Measurements from ENCODE around the gene MARCHF7. TPM values are rescaled to one million over a fixed set of nuclear protein-coding genes. Genes with fewer than 3 reads are reported as not detected.
"Not testable (repeated sequence)": the region's sequence is repeated elsewhere in the genome, so short reads cannot be mapped to it uniquely, and the experiment has no call there.

The MARCHF7 gene
- polyA plus RNA-seq, 3 donors, result 133 to 148 (median 143) TPM

DNA sequence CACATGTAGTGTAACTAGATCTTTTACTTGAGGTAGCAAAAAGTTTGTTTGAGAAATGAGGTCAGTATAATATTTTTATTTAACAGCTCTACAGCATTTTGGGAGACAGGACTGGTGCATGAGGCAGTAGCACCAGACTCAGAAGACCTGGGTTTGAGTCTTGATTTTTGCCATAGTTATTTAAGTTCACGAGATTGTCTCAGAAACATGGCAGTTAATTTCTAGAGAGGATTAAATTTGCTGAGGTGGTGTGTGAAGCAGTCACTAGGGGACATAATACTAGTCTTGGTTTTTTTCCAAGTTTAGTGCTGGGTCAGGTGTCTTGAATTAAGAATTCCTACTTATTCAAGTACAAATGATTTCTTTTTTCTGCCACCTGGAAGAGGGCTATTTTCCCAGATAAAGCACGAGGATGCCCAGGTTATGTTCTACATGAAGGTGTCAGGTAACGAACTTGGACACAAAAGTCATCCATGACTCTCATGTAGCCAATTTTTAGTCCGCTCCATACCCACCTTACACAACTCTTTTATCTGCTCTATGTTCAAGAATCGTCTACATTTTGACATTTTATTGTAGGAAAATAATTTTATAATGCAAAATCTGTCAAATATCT lies 1.4 kb downstream of the MARCHF7 start:
- no peak for DNase-seq

DNA sequence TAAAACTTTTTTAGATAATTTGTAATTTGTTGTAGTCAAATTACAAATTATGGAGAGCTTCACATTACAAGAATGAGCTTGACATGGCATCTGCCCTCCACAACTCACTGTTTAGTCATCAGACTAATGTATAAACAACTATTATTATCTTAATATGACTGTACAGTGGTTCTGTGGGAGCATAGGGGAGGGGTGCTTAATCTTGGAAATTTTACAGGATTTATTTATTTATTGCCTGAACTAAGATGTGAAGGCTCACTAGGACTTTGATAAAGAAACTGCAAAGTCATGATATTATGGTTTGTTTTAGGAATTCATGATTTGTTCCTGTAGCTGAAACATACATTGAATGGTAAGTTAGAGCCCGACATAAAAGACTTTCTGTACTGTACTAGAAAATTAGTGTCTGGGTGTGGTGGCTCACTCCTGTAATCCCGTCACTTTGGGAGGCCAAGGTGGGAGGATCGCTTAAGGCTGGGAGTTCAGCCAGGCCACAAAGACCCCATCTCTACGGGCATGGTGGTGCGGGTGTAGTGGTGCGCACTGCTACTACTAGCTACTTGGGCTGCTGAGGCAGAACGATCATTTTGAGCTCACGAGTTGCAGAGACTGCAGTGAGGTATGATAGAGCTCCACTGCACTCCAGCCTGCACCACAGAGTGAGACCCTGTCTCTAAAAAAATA lies 2.1 kb downstream of the MARCHF7 start:
- DNase-seq, result no peak

DNA sequence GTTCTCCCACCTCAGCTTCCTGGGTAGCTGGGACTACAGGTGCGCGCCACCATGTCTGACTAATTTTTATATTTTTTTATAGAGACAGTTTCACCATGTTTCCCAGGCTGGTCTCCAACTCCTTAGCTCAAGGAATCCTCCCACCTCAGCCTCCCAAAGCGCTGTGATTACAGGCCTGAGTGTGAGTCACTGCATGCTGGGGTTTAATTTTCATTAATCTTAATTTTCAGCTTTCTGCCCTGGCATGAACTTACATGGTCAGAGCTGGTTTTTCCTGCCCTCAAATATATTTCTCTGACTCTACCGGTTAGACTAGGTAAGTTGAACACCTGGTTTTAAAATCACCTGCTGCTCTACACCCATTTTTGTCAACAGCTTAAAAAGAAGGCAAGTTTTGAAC lies 3.1 kb downstream of the MARCHF7 start:
- DNase-seq, result no peak

DNA sequence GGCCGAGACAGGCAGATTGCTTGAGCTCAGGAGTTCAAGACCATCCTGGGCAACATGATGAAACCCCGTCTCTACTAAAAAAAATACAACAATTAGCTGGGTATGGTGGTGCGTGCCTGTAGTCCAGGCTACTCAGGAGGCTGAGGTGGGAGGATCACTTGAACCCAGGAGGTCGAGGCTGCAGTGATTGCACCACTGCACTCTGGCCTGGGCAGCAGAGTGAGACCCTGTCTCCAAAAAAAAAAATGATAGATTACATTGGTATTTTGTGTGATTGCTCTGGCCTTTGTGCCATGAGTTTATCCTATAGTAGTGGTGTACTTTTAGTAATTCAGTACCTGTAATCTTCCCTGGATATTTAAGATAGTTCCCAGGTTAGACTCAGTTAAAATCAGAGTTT lies 4.1 kb downstream of the MARCHF7 start:
- not testable (repeated sequence) for DNase-seq

DNA sequence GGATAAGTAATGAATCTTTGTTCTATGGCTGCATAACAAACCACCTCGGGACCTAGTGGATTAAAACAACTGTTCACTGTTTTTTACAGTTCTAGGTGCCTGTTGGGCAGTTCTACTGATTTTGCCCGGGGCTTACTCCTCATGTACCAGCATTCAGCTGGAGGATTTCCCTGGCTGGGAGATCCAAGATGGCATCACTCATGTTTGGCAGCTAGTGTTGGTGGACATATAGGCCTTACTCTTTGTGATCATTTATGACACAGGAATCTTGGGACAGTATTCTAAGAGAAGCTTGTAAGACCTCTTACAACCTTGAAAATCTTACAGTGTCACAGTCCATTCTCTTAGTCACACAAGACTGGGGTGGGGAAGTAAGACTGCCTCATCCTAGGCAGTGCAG lies 4.6 kb downstream of the MARCHF7 start:
- no peak for DNase-seq

DNA sequence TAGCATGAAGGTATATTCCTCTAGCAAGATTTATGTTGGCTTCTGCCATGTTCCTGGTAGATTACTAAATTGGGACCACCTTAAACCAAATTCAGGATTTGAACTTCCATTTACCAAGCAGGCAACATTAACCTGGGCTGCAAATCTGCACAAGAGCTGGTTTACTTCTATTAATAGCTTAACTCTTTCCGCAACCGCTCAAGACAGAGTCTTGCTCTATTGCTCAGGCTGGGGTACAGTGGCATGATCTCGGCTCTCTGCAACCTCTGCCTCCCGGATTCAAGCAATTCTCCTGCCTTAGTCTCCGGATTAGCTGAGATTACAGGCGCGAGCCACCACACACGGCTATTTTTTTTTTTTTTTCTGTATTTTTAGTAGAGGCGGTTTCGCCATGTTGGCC lies 8.4 kb downstream of the MARCHF7 start:
- no peak for DNase-seq

DNA sequence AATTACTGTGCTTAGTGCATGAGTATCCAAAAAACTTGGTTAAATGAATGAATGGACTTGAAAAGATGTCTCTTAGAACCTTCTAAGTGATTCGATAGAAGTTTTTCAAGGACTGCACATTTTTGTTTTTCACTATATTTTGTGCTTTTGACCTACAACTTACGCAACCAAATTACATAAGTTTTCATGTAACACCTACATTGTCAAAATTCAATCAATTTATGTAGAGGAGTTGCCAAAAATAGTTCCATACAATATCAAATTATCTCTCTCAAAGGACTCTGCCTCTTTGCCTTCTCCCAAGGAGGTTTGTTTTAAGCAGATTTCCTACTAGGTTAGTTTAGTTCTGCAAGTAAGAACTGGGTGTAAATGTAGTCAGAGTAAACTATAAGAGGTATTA lies 10.3 kb downstream of the MARCHF7 start:
- no peak for DNase-seq

DNA sequence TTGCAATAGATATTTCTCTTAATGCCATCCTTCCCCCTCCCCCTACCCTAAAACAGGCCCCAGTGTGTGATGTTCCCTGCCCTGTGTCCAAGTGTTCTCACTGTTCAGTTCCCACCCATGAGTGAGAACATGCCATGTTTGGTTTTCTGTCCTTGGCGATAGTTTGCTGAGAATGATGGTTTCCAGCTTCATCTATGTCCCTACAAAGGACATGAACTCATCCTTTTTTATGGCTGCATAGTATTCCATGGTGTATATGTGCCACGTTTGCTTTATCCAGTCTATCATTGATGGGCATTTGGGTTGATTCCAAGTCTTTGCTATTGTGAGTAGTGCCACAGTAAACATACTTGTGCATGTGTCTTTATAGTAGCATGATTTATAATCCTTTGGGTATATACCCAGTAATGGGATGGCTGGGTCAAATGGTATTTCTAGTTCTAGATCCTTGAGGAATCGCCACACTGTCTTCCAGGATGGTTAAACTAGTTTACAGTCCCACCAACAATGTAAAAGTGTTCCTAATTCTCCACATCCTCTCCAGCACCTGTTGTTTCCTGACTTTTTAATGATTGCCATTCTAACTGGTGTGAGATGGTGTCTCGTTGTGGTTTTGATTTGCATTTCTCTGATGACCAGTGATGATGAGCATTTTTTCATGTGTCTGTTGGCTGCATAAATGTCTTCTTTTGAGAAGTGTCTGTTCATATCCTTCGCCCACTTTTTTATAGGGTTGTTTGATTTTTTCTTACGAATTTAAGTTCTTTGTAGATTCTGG lies 12.7 kb downstream of the MARCHF7 start:
- DNase-seq, result not testable (repeated sequence)

DNA sequence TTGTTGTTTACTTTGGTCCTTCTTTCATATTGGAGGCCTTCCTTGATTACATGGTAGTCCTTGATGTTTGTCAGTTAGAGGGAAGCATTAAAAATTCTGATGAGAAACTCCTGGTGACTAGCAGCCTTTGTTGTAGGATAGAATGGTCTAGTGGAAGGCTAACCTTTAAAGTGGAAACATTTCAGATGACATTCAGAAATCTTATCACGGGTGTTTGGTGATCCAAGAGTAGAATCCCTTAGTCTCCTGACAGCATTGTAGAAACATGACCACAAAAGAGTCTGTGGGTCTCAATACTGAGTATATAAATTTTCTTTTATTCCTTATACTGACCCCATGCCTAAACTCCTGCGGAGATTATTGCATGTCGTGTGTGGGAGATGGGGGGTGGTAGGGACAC lies 13.4 kb downstream of the MARCHF7 start:
- DNase-seq, result no peak

DNA sequence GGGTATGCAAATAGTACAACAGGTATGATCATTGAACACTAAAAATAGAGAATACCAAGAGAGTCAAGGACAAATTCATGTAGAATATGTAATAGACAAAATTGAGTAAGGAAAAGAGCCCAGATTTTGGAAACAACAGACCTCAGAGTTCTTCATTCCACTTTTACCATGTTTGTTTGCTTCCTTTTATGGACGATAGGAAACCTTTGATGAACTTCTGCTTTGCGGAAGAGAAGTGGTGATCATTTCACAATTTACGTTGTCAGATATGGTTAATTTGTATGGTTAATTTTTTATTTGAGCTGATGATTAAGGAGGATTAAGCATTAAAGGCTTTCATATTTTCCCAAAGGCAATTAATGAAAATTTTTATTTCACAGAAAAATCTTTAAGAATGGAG lies 16.3 kb downstream of the MARCHF7 start:
- DNase-seq, result no peak

DNA sequence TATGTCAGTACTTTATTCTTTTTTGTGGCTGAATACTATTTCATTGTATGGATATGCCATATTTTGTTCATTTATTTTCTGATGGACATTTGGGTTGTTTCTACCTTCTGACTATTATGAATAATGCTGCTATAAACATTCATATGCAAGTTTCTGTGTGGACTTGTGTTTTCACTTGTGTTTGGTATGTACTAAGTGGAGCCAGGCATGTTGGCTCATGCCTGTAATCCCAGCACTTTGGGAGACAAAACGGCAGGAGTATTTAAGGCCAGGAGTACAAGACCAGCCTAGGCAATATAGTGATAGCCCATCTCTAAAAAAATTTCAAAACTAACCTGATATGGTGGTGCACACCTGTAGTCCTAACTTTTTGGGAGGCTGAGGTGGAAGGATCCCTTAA lies 23.3 kb downstream of the MARCHF7 start:
- no peak for DNase-seq

DNA sequence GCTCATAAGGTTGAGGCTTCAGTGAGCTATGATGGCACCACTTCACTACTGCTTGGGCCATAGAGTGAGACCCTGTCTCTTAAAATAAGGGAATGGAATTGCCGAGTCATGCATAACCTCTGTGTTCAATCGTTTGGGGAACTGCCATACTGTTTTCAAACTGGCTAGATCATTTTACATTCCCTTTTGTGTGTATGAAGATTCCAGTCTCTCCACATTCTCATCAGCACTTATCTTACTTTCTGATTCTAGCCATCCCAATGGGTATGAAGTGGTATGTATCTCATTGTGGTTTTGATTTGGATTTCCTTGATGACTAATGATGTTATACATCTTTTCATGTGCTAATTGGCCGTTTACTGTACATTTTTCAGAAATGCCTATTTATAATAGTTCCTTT lies 23.7 kb downstream of the MARCHF7 start:
- DNase-seq, result no peak

DNA sequence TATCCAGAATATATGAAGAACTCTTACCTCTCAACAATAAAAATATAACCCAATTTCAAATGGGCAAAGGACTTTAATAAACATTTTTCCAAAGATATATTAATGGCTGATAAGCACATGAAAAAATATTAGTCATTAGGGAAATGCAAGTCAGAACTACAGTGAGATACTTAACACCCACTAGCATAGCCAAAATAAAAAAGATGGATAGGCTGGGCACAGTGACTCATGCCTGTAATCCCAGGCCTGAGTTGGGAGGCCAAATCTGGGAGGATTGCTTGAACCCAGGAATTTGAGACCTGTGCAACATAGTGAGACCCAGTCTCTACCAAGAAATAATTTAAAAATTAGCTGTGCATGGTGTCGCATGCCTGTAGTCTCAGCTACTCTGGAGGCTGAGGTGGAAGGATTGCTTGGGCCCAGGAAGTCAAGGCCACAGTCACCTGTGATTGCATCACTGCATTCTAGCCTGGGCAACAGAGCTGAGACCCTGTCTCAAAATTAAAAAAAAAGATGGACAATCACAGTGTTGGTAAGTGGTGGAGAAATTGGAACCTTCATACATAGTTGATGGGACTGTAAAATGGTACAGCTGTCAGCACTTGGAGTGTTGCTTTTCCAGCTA lies 25.1 kb downstream of the MARCHF7 start:
- DNase-seq, result no peak

DNA sequence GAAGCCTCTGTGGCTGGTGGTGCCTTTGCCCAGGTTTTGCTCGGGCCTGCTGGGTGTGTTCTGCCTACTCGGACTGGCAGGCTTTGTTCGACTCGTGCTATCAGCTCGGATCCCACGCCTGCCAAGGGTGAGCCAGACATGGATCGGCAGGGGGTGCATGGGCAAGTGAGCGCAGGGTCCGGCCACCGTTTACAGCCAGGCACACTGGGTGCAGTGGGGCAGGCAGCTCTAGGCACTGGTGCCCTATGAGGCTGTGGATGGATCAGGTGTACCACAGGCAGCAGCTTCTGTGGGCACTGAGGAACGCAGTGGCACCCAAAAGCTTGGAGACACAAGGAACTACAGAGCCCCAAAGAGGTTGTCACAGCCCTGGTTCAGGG lies 25.6 kb downstream of the MARCHF7 start:
- no peak for DNase-seq

DNA sequence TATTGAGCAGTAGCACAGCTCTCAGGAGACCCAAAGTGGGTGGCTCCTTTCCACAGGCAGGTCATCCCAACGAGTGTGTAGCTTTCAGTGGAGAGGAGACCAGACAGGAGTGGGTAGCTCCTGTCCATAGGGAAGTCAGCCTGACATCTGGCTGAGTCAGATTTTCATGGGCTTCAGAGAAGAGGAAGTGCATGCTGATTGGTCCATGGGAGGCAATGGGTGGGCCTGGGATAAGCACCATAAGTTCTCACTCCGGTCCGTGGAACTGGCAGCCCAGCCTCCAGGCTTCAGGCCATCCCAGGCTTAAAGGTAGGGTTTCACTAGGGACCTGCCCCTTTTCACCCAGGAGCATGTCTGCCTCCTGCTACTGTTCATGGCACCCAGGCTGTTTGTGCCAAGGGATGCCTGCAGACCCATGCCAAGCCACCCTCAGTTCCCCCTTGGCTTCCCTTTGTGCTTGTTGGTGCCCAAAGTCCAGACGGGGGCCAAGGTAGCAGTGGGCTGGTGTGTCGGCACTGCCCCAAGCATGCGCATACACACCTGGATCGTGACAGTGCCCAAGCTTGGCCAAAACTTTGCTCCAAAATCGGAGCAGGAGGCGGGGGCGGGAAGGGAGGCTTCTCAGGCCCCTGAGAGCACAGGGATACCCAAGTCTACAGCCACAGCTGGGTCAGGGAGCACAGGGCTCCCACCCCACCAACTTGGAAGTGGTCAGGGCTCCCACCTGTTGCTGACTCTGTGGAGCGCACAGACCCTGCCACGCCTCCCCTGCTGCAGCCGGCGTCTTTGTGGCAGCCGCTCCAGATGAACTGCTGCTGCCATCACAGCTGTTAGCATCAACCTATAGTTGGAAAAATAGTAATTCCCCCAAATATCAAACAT lies 26.4 kb downstream of the MARCHF7 start:
- no peak for DNase-seq

DNA sequence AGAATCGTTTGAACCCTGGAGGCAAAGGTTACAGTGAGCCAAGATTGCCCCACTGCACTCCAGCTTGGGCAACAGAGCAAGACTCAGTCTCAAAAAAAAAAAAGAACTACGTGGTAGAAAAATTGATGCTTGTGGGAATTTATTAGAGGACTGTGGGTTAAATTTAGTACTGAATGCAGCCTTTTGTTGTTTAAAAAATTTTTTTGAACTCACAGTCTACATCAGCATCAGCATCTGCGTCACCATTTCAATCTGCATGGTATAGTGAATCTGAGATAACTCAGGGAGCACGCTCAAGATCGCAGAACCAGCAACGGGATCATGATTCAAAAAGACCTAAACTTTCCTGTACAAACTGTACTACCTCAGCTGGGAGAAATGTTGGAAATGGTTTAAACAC lies 30.5 kb downstream of the MARCHF7 start:
- no peak for DNase-seq

DNA sequence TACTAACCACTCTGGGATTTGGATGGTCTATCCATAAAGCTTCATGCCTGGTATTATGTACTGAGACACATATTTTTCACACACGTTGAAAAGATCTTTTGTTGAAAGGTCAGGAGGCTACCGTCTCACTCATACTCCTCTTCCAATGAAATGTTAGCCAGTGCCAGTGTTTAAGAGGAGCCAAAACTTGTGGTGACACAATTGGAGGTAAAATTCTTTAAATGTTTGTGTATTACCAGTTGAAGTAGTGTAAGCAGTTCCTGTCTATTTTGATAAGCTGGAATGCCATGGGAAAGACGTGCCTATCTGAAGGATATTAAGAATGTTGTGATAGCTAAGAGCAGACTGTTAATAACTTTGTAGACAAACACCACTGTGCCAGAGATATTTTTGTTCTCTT lies 32.1 kb downstream of the MARCHF7 start:
- no peak for DNase-seq

DNA sequence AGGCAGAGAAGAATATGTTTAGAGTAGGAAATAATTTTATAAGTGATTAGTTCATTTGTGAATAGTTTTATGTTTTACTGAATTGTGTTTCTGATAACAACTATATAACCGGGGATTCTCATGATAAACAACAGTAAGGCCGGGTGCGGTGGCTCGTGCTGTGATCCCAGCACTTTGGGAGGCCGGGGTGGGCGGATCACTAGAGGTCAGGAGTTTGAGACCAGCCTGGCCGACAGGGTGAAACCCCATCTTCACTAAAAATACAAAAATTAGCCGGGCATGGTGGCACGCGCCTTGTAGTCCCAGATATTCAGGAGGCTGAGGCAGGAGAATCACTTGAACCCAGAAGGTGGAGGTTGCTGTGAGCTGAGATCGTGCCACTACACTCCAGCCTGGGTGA lies 32.9 kb downstream of the MARCHF7 start:
- not testable (repeated sequence) for DNase-seq

DNA sequence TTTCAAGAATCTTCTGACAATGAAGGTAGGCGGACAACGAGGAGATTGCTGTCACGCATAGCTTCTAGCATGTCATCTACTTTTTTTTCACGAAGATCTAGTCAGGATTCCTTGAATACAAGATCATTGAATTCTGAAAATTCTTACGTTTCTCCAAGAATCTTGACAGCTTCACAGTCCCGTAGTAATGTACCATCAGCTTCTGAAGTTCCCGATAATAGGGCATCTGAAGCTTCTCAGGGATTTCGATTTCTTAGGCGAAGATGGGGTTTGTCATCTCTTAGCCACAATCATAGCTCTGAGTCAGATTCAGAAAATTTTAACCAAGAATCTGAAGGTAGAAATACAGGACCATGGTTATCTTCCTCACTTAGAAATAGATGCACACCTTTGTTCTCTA lies 35.8 kb downstream of the MARCHF7 start:
- no peak for DNase-seq

DNA sequence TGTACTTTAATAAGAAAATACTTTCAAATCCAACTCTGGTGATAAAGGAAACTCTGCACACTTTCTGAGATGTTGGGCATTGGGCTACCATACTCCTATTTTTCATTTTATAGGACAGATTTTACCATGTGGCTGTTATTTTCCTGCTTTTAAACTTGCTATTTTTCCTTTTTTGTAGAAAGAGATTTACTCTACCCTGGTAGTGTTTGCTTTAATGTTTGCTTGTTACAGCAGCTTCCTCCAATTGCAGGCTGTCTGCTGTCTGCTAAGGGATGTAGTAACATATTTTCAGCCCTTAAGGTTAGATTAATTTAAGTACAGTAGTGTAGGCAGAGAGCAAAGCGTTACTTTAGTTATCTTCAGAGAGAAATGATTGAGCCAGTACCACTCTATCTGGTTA lies 38.6 kb downstream of the MARCHF7 start:
- DNase-seq, result no peak

DNA sequence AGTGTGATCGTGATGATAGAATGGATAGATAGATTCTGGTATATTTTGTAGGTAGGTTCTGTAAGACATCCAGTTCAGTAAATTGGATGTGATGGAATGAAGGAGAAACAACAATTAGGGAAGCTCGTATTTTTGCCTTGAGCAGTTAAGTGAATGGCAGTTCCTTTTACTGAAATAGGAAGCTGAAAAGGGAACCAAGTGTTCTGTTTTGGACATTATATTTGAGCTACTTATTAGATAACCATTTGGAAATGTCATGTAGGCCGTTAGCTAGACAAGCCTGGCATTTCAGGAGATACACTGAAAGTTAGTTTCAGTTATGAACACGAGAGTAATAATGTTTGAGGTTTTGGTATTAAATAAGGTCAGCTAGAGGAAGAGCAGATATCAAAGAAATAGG lies 41.5 kb downstream of the MARCHF7 start:
- DNase-seq, result no peak

DNA sequence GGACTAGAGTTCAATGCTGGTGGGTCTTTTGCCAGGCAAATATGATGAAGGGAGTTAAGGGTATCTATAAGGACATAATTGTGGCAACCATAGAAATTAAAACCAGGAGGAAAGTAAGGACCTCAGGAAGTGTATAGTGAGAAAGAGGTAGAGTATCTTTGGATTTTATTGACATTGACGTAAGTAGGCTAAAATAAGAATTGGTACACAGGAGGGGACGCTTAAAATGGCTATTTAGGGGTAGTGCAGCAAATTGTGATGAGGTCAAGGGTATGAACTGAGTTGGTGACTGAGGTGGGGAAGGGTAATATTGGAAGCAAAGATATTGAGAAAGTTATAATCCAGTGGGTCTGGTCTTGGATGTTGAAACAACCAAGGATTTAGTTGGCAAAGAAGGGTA lies 42.7 kb downstream of the MARCHF7 start:
- DNase-seq, result no peak
